IPS-NIHi7 (cell line): ENCODE measurements around the gene HIC1.

Source experiments
- DNase-seq: peaks from one replicate; pipeline ENCODE4 v3.0.0; 2012; ENCODE audit warnings: mixed read lengths; ENCODE audit errors: extremely low spot score

Gene HIC1

GRCh38 chr17:2044263-2044894 is 10.5 kb upstream of the HIC1 start:
- no peak for DNase-seq

- no peak for DNase-seq
Observed at GRCh38 chr17:2047590-2047989, 7.3 kb upstream of the HIC1 start.

- DNase-seq, result no peak
Observed at GRCh38 chr17:2048805-2049204, 6.1 kb upstream of the HIC1 start.

GRCh38 chr17:2049333-2050299 is 5.3 kb upstream of the HIC1 start:
- DNase-seq, result peak; percentile 79

- peak; percentile 55 for DNase-seq
Observed at GRCh38 chr17:2050300-2051060, 4.4 kb upstream of the HIC1 start.

- DNase-seq, result no peak
Observed at GRCh38 chr17:2051061-2051932, 3.6 kb upstream of the HIC1 start.

- DNase-seq, result no peak
Observed at GRCh38 chr17:2051933-2052559, 2.9 kb upstream of the HIC1 start.

GRCh38 chr17:2053380-2054261 is 1.3 kb upstream of the HIC1 start:
- DNase-seq, result peak; percentile 51

- no peak for DNase-seq
Observed at GRCh38 chr17:2054262-2054511, 716 bp upstream of the HIC1 start.

GRCh38 chr17:2055292-2056205 is 646 bp downstream of the HIC1 start:
- no peak for DNase-seq

GRCh38 chr17:2056206-2057174 is 1.6 kb downstream of the HIC1 start:
- no peak for DNase-seq

- no peak for DNase-seq
Observed at GRCh38 chr17:2057175-2057759, 2.4 kb downstream of the HIC1 start.

- no peak for DNase-seq
Observed at GRCh38 chr17:2057760-2058585, 3.1 kb downstream of the HIC1 start.

- DNase-seq, result peak; percentile 79
Observed at GRCh38 chr17:2058586-2059546, 4.0 kb downstream of the HIC1 start.
